SK-MEL-5 (cell line): ENCODE data around the gene MRC1. TPM values are rescaled to one million over a fixed set of nuclear protein-coding genes. Genes with fewer than 3 reads are reported as not detected.
A peak's percentile ranks its signal among the peaks of the same experiment; 100 is the strongest.

Experiments used
- DNase-seq: peaks from one replicate; pipeline ENCODE4 v3.0.0-alpha.2; 2016; ENCODE audit warnings: low read depth, low spot score
- in situ Hi-C: cut with HindIII; loops from 2 replicates; pipeline ENCODE4 v1.10.0; 2016; ENCODE audit warnings: low sequenced_read_pairs, high pct_unique_total_duplicates, low pct_unique_long_range_greater_than_20kb
- total RNA-seq: library from RNA; depleted of rRNA; stranded (reverse); fragments of >200 nt; shearing (Covaris generic); gene quantifications from 2 replicates; pipeline ENCODE4 v1.2.3, GENCODE V29; 2014

Gene MRC1
- total RNA-seq, 1 experiment from 2014 or later: not detected

DNA sequence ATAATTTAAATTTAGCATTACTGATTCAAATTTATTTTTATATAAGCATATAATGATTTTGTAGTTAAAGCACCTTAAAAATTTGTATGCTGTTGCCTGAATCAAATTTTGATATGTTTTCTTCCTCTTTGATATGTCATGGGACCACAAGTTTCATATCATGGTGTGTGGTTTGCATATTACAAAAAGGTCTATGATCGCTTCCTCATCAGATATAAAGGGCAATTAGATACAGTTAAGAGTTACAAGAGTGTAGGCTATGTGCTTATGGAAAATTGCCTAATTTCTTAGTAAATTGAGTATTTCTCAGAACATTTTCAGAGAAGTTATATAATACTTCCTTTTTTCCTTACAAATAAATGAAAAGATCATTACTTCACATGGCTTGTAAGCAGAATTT, 22.2 kb downstream of the MRC1 start:
- DNase-seq: no peak
- in situ Hi-C loops: no loop called here

DNA sequence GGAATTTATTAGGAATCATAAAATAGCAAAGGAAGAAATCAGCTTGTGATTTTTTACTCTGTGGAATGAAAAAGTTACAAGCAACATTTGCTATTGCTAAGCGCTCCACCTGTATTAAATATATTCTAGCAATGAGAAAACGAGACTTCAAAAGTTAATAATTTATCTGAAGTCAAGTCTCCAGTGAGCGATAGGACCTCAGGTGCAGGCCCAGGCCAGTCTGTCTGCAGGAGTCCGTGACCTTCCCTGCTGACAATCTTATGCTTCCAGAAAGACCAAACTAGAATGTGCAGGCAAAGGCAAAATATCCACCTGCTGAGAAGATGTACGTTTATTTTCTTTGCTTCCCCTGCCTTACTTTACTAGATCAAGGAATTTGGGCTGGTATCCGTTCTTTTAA, 22.7 kb downstream of the MRC1 start:
- no peak for DNase-seq
- in situ Hi-C loops: no loop called here

DNA sequence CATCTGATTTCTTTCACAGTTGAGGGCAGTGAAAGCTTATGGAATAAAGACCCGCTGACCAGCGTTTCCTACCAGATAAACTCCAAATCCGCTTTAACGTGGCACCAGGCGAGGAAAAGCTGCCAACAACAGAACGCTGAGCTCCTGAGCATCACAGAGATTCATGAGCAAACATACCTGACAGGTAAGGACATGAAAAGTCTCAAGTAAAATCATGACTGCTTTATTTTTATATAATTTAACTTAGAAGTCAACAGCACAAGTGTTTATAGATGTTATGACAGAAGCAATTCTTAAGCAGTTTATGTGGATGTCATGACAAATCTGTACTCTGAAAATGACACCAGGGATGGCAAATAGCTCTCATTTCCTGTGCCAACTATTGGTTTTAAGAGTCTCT, 24.5 kb downstream of the MRC1 start:
- in situ Hi-C loops: no loop called here
- no peak for DNase-seq

DNA sequence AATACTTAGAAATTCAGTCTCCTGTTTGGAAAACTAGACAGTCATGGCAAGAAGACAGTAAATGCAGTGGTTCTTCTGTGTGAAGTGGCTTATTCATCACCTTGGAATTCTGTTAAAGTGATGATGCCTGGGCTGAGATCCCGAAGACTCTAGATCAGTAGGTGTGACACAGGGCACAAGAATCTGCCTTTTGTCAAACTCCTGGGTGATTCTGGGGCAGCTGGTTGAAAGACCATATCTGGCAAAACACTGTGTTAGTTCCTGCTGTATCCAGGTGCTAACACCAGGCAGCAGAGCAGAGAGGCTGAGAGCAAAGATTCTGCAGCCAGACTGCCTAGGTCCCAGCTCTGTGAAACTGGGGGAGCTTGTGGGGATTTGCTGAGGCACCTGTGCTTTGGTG, 26.5 kb downstream of the MRC1 start:
- DNase-seq: no peak
- in situ Hi-C loops: no loop called here

DNA sequence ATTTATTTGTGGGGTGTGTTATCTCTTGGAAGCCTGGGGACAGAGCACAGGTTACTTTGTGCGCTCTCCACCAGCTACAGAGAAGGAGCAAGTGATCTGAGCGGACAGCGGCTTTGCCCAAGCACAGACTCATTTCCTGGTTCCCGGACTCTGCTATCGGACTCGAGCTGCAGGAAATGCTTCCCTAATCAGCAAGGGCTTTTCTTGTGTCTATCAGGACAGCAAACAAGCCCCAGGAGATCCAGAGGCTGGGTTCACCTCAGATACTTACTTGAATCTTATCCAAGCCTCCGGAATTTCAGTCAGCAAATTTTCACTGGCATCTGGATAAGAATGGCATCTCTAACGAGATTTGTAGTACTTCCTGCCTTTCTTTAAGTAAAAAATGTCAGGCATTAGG, 27.8 kb downstream of the MRC1 start:
- in situ Hi-C loops: no loop called here
- DNase-seq: peak; percentile 30

DNA sequence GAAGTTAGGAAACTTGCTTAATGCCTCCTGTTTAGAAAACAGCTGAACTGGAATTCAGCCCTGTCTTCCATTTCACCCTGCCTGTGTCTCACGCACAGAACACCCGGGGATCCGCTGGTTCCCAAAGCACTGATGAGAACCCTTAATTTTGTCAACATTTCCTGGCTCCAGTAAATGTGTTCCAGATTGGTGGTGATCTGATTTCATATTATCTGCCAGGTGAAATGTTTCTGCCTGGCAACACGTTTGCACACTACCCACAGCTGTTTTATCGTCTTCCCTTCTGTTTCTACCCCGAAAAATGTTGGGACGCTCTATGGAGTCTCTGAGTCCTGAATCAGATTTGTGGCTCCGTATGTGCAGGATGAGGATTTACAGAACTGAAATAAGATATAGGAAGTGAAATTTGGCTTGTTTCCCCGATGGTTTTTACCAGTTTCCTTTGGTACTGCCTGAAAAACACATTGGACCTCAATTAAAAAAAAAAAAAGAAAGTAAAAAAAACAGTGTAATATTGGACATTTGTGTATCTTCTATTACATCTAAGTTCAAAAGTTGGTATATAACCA, 29.0 kb downstream of the MRC1 start:
- DNase-seq: no peak
- in situ Hi-C loops: no loop called here

DNA sequence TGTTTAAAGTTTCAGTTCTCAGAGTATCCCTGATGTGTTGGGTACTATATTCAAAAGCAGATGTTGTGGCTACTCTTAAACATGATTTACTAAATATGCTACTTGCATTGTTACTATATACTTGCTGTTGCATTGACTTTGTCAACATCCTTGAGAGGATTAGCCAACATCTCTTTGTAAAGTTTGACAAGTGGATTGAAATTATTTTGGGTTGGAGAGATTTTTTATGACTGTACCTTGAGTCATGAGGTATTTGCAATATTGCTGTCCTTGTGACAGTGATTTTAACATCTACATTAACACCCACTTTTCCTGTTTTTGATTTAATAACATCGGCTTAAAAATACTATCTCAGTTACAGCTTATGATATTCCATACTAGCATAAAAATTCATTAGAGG, 31.9 kb downstream of the MRC1 start:
- in situ Hi-C loops: no loop called here
- DNase-seq: no peak

DNA sequence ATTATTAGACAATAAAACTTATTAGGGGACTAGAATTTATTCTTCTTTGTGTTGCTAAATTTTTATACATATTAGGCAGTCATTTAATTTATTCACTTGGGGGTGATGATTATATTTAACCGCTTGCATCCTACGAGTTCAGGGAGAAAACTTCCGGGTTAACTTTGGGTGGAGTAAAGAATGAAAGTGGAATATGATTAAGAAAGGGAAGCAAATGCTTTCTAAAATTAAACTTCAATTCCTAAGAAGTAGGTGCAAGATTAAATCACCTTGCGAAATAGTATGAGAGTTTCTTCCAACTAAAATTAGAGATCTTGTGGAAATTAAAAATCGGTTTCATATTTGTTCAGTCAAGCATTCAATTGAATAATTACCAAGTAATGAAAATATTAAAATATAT, 33.5 kb downstream of the MRC1 start:
- in situ Hi-C loops: no loop called here

DNA sequence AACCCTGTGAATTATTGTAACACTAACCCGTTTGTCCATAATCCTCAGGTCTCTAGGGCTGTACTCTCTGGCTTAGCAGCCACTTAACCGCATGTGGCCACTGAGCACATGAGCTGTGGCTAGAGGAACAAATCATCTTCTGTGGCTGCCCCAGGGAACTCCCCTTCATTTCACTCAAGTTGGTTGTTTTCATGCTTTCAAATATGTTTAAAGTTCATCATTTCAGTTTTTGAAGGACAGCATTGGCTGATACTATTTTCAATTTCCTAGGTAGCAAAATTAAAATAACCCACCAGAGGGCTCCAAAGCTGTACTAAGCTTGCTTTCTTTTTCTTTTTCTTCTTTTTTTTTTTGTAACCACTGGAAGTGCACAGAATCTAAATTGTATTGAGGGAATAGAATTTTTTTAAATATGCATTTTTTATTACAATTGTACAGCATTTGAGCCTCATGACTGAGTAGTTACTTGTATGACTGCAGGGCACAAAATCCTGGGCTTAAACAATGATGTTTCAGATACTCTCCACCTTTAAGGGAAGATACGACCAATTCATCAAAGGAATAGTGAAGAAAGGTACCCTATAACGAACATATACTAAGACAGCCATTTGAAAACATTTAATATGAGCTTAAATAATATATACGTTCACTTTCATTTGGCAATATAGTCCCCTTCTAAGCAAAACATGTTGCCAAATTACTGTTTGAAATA, 38.6 kb downstream of the MRC1 start:
- in situ Hi-C loops: no loop called here
- DNase-seq: peak; percentile 41

More for the DNA sequence above, 33.5 kb downstream of the MRC1 start:
- no peak for DNase-seq

DNA sequence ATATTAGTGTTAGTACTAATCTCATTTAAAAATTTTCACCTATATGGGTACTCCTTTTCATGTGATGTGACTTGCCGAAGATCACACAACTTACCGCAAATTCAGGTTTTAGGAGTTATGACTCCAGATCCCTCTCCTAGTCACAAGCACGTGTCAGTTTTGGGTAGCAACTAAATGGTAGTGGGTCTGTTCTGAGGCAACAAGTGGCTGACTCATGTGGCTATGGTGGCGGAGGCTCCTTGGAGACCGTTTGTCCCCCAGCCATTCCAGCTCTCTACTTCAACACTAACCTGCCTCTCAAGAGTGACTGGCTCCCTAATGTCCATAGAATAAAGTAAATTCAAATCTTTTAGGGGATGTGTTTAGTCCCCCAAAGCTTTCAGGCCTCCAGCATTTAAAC, 39.5 kb downstream of the MRC1 start:
- in situ Hi-C loops: no loop called here
- DNase-seq: no peak

DNA sequence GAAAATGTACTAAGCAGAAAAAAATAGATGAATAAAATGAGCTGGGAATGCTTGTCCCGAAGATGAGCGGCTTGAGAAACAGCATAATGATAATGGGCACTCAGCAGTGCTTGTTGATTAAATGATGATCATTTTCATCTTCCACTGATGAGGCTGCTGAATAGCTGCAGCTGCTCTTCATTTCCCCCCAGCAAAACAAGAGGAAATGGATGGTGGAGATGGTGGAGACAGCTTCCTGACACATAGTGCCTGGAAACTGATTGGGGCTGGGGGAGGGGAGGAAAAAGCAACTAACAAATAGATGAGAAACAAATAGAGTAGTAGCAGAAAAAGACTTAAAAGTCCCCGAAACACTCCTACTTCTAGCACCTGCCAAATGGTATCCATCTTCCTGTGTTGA, 41.4 kb downstream of the MRC1 start:
- DNase-seq: no peak
- in situ Hi-C loops: no loop called here

DNA sequence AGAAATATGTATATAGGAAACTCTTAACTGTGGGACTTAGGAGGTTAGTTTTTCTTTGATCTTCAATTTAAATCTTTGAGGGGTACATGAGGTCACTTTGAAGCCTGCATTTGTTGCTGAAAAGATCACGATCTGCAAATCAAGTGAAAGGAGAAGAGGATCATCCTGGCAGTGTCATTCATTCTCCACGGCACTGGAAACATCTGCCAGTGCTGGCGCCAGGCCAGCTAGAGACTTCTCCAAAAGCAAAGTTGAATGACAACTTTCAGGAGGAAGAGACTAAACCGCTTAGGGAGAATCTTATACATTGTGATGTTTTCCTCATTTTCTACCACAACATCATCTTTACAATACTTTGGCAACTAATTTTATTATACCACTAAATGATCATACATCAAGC, 42.5 kb downstream of the MRC1 start:
- in situ Hi-C loops: no loop called here

DNA sequence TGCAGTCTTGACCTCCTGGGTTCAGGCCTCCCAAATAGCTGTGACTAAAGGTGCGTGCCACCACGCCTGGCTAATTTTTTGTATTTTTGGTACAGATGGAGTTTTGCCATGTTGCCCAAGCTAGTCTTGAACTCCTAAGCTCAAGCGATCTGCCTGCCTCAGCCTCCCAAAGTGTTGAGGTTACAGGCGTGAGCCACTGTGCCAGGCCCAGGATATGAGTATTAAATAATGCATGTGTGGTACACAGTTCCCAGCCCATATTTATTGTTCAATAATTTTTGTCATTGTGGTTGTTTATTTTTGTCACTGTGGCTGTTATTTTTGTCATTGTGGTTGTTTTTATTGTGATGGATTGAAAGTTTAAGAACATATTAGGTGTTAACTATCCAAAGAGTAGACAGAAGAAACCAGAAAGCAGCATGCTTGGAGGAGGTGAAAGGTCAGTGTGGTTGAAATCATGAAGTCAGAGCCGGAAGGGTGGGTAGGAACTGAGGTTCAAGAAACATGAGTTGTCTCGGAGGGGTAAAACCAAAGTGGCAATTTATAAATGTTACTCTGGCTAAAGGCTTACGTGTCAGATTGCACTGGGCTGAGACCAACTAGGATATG, 45.0 kb downstream of the MRC1 start:
- in situ Hi-C loops: no loop called here
- DNase-seq: no peak

More for the DNA sequence above, 42.5 kb downstream of the MRC1 start:
- no peak for DNase-seq

DNA sequence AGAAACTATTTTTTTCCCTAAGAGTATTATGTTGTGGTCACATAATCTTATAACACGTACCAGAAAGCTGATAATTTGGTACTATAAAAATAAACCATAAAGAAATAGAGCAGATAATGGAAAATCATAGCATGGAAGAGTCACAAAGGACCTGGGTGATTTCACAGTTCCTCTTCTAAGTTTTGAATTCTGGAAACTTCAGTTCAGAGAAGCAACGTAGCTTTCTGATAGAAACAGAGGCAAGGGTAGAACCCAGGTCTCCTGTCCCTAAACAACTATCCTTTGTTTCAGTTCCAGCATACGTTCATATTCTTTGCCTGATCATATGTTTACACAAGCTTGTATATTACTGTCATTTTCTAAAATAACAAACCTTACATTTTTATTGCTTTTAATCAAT, 47.9 kb downstream of the MRC1 start:
- in situ Hi-C loops: no loop called here
- DNase-seq: no peak

DNA sequence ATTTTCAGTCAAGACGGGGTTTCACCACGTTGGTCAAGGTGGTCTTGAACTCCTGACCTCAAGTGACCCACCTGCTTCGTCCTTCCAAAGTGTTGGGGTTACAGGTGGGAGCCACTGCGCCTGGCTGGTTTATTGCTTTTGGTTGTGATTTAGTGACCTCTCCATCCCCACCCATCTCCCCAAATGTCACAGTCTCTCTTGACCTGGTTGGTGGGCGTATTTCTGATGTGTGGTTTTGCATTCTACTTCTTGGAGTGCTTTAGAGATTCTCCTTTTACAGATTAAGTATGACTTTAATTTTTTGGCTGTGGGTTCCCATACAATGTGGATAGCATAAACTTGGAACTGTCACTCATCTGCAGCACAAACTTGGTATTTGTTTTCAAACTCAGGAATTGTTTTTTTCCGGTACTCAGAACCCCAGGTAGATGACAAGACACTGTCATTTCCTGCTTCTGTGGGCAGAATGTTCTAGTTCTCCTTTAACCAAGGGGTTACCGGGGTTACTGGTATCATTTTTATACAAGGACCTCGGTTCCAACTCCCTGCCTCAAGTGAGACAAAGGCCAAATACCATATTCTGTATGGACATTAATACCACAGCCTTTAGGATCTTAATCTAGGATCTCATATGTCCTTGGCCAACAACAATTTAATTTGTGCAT, 50.5 kb downstream of the MRC1 start:
- DNase-seq: no peak
- in situ Hi-C loops: no loop called here

DNA sequence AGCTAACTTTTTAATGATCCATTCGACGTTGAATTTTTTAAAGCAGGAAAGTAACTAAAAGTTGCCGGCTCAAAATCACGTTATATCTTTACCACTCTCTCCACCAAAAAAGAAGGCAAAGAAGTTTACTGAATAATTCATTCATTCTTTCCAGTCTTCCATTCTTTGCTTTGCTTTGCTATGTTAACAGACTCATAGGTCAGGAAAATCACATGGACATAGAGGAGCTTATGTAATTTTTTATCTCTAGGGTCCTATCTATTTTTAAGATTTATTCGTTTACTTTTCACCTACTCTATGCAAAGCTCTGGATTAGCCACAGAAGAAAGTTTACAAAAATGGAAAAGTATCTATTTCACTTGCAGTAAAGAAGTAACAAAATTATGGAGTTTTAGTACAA, 52.6 kb downstream of the MRC1 start:
- in situ Hi-C loops: no loop called here
- DNase-seq: no peak

DNA sequence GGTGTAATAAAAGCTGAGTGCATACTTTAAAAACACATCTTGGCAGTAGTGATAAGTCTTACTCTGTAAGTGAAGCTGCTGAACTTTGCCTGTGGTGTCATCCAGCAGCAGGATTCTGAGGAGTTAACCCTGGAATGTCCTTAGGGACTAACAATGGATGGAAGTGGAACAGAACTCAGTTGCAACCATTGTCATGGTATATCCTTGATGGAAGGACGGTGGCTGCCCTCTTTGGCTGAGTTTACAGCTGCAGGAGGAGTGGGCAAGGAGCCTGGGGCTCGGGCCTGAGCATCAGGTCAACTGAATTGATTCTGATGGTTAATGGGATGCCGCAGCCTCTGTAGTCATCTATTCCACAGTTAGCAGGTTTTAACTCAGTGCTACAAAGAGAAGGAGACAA, 56.2 kb downstream of the MRC1 start:
- no peak for DNase-seq
- in situ Hi-C loops: no loop called here

DNA sequence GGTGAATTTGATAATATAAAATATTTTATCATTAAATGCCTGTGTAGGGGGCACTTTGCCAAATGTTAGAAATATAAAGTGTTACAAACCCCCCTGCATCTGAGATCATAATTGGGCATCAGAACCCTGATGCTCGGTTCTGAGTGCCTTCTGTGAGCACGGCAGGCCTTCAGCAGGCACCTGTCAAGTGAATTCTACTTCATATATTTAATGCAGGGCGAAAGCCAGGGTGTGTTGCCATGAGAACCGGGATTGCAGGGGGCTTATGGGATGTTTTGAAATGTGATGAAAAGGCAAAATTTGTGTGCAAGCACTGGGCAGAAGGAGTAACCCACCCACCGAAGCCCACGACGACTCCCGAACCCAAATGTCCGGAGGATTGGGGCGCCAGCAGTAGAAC, 57.2 kb downstream of the MRC1 start:
- in situ Hi-C loops: no loop called here
- DNase-seq: no peak

DNA sequence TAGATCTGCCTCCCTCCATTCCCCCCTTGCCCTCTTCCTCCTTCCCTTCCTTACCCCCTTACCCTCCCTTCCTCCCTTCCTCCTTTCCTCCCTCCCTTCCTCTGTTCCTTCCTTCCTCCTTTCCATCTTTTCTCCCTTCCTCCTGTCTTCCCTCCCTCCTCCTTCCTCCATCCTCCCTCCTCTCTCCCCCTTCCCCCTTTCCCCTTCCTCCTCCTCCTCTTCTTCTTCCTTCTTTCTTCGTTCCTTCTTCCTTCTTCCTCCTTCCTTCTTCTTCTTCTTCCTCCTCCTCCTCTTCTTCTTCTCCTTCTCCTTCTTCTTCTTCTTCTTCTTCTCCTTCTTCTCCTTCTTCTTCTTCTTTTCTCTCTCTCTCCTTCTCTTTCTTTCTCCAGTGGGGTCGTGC, 57.9 kb downstream of the MRC1 start:
- DNase-seq: no peak
- in situ Hi-C loops: no loop called here
